Stimulated activated CD8-positive, alpha-beta memory T cell treated with anti-CD3 and anti-CD28 coated beads, Interleukin-12 subunit alpha, Interleukin-12 subunit beta, amount 100 ng/mL, for 1 hour (primary cell): ENCODE data around the gene INPP5D.
"Not testable (repeated sequence)": the region's sequence is repeated elsewhere in the genome, so short reads cannot be mapped to it uniquely, and the experiment has no call there.

Experiments
- DNase-seq: peaks from one replicate; pipeline ENCODE4 v3.0.0-alpha.2; 2020; ENCODE audit warnings: low read depth

INPP5D gene

DNA sequence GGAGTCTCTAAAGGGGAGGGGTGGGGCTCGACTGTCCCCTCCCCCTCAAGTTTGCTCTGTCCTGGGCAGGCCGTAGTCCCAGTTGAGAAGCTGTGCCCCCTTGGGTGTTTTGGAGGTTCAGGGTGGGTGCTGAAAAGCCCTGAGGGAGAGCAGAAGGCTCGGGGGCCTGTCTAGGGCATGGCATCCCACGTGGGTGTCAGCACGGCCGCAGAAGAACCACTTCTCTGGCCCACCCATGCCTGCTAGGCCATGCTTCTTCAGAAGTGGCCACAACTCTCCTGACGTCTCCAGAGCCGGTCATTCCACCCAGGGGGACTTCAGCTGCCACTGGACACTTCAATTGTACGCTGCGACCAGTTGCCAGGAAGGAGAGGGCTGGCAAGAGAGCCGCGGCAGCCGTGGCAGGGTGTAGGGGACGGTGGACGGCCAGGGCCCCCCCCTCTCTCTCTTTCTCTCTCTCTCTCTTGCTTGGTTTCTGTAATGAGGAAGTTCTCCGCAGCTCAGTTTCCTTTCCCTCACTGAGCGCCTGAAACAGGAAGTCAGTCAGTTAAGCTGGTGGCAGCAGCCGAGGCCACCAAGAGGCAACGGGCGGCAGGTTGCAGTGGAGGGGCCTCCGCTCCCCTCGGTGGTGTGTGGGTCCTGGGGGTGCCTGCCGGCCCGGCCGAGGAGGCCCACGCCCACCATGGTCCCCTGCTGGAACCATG, at the start of gene INPP5D:
Gene INPP5D (plus strand): TSS at position 546 of the 704 bp plus-strand sequence. CDS start 137 bp downstream, at position 683.
- DNase-seq = peak; percentile 47

DNA sequence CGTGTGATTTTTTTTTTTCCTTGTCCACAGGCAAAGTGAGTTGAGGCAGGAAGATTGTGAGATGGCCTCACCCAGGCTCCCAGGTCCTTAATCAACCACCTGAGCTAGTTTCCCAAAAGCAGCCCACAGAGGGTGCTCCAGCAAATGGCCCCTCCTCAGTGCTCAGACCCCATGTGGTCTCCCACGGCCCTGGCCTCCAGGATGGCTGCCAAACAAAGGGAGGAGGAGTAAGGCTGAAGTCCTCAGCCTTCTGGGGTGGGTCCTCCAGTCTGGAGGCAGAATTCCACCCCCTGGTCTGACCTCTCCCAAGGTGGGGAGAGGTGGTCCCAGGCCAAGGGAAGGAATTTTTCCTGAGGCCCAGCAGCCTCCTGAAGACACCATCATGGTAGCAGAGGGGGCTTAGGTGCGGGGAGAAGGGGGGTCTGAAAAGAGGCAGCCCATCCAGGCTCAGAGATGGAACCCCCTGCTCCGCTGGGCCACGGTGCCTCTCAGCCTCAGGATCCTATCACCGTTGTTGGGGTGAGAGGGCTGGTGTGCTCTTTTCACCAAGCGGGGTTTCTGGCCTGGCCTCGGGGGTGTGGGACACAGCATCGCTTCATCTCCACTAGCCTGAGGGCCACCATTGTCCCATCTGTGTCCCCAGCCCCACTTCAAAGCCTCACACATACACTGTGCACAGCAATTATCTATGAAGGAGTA, 49.4 kb upstream of the INPP5D start:
- no peak for DNase-seq

DNA sequence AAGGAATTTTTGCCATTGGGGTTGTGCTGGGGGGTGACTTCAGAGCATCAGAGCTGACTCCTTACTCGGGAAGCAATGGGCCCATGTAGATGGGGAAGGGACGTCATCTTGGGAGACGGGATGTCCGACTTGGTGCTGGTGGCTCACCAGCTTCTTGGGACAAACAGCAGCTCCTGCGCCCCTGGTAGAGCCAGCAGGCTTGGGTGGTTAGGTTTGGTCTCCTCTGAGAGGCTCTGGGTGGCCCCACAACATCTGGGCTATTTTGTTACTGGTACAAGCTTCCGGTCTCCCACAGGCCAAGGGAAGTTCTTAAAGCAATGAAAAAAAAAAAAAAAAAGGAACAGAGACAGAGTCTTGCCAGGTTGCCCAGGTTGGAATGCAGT, 48.9 kb upstream of the INPP5D start:
- no peak for DNase-seq

- no peak for DNase-seq
Measured at GRCh38 chr2:233011702-233012131, 48.4 kb upstream of the INPP5D start.

DNA sequence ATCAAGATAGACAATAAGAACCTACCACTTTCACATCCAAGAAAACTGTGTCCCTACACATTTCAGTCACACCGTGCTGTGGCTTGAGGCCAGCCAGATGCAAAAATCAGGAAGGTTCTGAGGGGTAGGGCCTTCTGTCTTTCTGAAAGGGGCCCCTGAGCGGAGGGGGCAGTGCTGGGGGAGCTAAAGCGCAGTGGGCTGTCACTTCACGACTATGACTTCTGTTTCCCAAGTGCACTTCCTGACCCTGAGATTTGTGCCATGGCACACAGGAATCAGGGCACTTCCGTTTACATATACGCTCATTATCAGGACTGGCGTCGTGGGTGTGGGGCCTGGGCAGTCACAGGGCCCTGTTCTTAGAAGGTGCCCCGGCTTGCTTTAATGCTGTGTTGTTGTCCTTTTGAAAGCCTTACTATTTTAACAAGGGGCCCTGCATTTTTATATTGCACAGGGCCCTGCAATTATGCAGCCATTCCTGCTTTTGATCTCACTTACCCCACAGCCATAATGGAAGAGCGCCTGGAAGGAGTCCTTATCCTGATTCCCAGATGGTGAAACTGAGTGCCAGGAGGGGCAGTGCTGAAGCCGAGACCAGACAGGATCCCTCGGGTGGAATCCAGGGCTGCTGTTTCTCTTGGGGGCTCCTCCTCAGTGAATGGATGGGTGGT, 47.7 kb upstream of the INPP5D start:
- DNase-seq = no peak

DNA sequence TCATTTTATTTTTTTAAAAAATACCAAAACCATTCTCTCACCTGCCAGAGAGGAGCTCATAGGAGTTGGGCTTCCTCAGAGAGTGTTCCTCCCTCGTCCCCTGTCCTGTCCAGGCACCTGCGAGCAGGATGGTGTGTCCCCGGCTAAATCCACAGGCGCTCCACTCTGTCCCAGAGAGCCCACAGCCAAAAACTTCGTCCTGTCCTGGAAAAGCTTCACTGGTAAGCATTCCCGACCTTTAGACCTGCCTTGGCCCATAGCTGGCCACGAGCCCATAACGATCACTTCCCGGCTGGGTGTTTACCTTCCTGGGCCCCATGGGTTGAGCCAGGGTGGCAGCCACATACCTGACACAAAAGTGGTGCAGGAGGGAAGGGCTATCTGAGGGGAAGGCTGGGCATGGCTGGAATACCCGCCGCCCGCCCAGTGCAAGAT, 47.1 kb upstream of the INPP5D start, which contains the start of gene NGEF:
Gene NGEF (minus strand): TSS at position 230 of the 435 bp plus-strand sequence. CDS start 38,366 bp downstream, outside the sequence.
- no peak for DNase-seq

DNA sequence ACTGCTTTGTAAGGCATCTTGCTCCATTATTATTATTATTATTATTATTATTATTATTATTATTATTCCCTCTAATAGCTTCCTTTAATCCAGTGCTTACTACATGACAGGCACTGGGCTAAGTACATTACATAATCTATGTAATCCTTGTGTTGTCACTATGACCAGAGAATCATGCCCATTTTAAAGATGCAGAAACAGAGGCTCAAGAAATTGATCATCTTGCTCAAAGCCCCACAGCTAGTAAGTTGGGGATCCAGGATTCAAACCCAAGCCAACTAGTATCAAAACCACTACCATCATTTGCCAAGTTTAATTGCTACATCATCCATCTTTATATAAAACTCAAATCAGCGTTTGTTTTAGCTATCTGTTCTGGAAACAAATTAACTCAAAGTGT, 46.5 kb upstream of the INPP5D start:
- no peak for DNase-seq

DNA sequence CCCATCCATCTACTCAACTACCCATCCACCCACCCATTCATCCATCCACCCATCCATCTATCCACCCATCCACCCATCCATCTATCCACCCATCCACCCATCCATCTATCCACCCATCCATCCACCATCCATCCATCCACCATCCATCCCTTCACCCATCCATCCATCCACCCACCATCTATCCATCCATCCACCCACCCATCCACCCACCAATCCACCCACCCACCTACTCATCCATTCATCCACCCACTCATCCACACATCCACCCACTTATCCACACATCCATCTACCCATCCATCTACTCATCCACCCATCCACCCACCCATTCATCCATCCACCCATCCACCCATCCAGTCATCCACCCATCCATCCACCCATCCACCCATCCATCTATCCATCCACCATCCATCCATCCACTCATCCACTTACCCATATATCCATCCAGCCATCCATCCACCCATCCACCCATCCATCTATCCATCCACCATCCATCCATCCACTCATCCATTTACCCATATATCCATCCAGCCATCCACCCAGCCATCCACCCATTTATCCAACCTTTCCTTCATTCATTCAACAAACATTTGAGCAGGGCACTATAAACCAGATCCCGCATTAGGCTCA, 45.0 kb upstream of the INPP5D start:
- DNase-seq = no peak

- no peak for DNase-seq
Measured at GRCh38 chr2:233017947-233018346, 42.2 kb upstream of the INPP5D start.

- not testable (repeated sequence) for DNase-seq
Measured at GRCh38 chr2:233019610-233020009, 40.5 kb upstream of the INPP5D start.

DNA sequence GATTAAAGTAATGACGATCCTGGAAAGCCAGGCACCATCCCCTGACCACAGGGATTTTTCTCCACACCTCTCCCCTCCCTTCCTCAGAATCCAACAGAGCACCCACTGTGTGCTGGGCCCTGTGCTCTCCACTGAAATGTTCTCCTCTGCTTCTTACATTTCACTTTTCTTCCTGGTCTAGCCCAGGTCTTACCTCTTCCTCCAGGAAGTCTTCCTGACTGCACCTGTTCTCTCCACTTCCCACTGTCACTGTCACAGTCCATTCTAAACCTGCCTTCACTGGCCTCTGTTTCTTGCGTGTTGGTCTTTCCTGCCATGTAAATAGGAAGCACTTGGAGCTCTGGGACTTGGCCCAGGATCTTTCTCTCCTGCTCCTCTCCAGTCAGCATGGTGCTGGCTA, 39.7 kb upstream of the INPP5D start:
- no peak for DNase-seq

DNA sequence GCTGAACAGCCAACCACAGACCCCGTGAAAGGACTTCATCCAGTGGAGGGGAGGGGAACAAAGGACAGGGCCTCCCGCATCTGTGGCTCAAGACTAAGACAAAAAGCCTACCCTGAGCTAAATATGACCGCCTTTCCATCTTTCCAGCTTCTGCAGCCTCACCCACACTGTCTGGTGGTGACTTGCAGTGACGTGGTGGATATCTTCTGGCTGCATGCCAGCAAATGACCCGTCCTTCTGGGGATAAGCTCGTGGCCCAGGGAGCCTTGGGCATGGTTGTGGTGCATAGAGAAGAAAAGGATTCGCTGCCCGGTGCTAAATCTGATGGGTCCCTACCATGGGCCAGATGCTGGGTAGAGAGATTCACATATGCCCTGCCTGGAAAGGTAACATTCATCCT, 38.4 kb upstream of the INPP5D start:
- DNase-seq = no peak

DNA sequence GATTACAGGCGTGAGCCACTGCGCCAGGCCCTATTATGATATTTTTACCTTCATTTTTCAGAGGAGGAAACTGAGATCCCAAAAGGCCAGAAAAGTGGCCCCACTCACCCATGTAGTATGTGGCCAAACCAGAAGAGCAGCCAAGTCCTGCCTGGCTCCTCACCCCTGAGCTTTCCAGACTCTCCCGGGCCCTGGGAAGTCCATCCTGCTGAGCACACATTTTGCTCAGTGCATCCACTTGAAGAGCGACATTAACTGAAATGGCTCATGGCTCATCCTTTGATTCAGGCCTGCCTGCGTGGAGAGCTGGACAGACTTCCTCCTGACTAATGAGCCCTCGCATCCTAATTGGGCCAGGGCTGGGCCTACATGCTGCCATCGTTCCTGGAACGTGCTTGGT, 37.6 kb upstream of the INPP5D start:
- no peak for DNase-seq

DNA sequence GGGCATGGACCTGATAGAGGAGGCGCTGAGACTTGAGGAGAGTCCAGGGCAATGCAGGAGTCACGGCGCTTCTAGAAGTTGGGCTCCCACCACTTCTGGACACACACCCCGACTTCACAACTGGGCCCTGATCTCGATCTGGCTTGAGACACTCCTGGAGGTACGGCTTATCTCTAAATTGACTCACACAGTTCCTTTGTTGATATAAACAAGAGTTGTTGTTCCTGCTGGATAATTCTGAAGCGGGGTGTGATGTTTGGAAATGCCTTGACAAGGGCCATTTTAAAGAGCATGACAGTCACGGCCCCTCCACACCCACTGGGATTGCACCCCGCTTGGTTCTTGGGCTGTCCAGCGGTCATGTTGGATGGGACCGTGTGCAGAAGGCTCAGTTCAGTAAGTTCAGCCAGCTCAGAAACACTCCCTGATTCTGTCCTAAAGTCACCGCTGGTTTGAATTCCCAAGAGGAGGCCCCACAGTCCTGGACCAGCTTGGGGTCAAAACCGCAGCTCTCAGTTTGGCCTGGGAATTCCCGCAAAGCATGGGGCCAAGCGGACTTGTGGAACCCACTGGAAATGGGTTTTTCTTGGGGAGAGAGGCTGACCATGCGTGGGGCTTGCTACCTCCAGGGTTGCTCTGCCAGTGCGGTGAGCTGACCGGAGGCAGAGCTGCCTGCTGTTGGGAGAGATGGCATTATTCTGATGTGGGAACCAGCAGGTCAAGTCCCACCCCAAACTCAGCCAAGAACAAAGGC, 37.0 kb upstream of the INPP5D start:
- no peak for DNase-seq

DNA sequence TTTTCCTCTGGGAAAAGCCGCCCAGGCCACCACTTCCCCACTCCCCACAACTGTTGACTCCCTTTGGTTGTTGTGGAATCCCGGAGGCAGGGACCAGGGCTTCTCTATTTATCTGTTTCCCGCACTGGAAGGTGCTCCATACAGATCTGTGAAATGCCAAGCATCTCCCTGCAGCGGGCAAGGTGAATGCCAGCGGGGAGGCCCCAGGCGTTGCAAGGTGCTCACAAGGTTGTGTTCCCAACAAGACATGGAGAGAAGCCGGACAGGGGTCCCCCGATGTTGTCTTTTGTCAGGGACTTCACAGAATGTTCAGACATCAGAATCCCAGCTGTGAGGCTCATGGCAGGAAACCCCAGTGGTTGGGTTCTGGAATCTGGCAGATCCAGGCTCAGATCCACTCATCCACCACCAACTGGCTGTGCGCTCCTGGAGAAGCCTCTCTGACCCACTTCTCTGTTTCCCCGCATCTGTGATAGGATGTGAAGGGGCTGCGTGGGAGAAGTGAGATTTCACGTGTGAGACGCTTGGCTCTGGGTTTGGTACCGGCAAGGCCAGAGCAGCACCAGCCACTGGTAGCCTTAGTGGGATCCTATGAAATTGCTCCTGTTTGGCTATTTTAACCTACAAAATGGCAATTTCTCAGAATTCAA, 36.3 kb upstream of the INPP5D start:
- DNase-seq = no peak

DNA sequence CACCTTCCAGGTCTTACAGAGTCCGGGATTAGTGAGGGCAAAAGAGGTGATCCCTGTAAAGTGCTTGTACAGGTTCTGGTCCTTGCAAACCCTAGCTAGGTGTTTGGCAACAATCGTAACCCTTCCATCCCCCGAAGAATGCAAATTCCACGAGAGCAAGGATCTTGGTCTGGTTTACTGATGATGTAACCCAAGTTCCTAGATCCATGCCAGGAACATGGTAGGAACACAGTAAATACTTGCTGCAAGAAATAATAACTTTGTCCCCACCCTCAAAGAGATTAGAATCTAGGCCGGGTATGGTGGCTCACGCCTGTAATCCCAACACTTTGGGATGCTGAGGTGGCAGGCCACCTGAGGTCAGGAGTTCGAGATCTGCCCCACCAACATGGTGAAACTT, 34.4 kb upstream of the INPP5D start:
- DNase-seq = no peak

DNA sequence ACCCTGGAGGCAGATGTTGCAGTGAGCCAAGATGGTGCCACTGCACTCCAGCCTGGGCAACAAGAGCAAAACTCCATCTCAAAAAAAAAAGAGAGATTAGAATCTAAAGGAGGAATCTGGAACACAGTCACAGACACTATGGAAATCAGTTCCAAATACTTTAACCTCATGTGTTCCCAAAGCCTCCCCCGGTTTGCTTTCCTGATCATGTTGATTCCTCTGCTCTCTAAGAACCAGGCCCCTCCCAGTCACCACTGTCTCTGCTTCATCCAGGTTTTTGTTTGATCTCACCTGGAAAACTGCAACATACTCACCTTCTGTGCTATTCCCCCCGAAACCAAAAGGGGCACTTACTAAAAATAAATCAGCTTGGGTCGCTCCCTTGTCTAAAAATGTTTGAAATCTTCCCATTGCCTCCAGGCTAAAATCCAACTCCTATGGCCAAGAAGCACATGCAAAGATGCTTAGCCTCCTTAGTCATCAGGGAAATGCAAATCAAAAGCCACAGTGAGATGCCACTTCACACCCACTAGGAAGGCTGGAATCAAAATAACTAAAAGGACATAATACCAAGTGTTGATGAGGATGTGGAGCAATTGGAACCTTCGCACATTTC, 33.8 kb upstream of the INPP5D start:
- no peak for DNase-seq

DNA sequence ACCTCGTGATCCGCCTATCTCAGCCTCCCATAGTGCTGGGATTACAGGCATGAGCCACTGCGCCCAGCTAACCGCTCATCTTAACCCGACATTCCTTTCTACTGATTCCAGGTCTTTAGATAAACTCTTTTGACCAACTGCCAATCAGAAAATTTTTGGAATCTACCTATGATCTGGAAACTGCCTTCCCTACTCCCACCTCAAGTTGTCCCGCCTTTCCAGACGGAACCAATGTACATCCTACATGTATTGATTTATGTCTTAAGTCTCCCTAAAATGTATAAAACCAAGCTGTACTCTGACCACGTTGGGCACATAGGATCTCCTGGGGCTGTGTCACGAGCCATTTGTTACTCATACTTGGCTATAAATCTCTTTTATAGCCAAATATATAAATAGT, 30.8 kb upstream of the INPP5D start:
- DNase-seq = no peak

GRCh38 chr2:233031556-233032500, 28.3 kb upstream of the INPP5D start:
- DNase-seq = no peak
